Activated T-cell treated with anti-CD3 and anti-CD28 coated beads, Interleukin-2, amount 50 U/mL, for 4 hours (primary cell): ENCODE results near the gene DOCK2. TPM values are rescaled to one million over a fixed set of nuclear protein-coding genes. Genes with fewer than 3 reads are reported as not detected.
"Not testable (repeated sequence)": the region's sequence is repeated elsewhere in the genome, so short reads cannot be mapped to it uniquely, and the experiment has no call there.

Experiments used
- ATAC-seq, 2 donors: fragments of 200-7000 bp; cut with Tn5 transposase; one replicate each; pipeline ENCODE4 v1.10.0; 2021
- DNase-seq: peaks from one replicate; pipeline ENCODE4 v3.0.0-alpha.2; 2020
- H3K27me3 Mint-ChIP-seq: one replicate; pipeline ENCODE4 v1.8.0; 2021; ENCODE audit warnings: low read depth, mixed read lengths
- H3K36me3 Mint-ChIP-seq: one replicate; pipeline ENCODE4 v1.8.0; 2022; ENCODE audit warnings: mixed read lengths; ENCODE audit not compliant: insufficient read depth
- H3K4me1 Mint-ChIP-seq: one replicate; pipeline ENCODE4 v1.8.0; 2021; ENCODE audit warnings: low read depth, mixed read lengths
- H3K4me3 Mint-ChIP-seq: one replicate; pipeline ENCODE4 v1.8.0; 2021; ENCODE audit warnings: mild to moderate bottlenecking, moderate library complexity, mixed read lengths
- H3K9me3 Mint-ChIP-seq: one replicate; pipeline ENCODE4 v1.8.0; 2021; ENCODE audit warnings: mixed read lengths
- total RNA-seq, 3 donors: library from RNA; stranded (reverse); gene quantifications; one replicate each; pipeline ENCODE4 v1.2.1, GENCODE V29; 2021

Gene DOCK2
- total RNA-seq, 3 donors from 2014 or later = 128 to 134 (median 132) TPM

- Mint-ChIP-seq H3K27me3 (no peaks in the 10 kb centered on the region), H3K4me1 (no peaks in the 10 kb centered on the region), H3K4me3 (no peak overlapping the region), H3K36me3 (peaks cover 44% of the 10 kb centered on the region), H3K9me3 (no peaks in the 10 kb centered on the region)
- DNase-seq = no peak
- no peak for ATAC-seq
Measured at GRCh38 chr5:169756071-169756765, 119.1 kb downstream of the DOCK2 start.

- Mint-ChIP-seq H3K9me3 (no peaks in the 10 kb centered on the region), H3K27me3 (no peaks in the 10 kb centered on the region), H3K4me3 (no peak overlapping the region), H3K4me1 (no peaks in the 10 kb centered on the region), H3K36me3 (peaks cover 42% of the 10 kb centered on the region)
- no peak for DNase-seq
- no peak for ATAC-seq
Measured at GRCh38 chr5:169757016-169757415, 119.9 kb downstream of the DOCK2 start.

DNA sequence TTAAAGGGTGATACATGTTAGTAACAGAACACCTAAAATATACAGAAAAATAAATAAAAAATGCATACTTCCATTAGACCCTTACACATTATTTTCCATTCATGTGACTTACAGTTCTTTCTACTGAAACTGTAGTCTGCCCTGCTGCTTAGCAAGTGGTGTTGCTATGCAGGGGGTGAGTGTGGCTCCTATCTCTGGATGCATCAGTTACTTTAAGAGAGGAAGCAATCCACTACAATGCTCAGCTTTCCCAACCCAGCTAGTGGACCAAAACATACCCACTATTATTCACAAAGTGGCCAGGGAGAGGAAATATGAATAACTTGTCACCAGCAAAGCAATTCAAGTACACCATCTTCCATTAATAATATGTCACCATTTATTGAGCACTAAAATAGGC lies 121.8 kb downstream of the DOCK2 start:
- H3K27me3 Mint-ChIP-seq = no peaks in the 10 kb centered on the region
- no peak for DNase-seq
- H3K4me3 Mint-ChIP-seq = no peak overlapping the region
- no peaks in the 10 kb centered on the region for H3K4me1 Mint-ChIP-seq
- H3K9me3 Mint-ChIP-seq = no peaks in the 10 kb centered on the region
- H3K36me3 Mint-ChIP-seq = peaks cover 47% of the 10 kb centered on the region
- ATAC-seq = no peak

DNA sequence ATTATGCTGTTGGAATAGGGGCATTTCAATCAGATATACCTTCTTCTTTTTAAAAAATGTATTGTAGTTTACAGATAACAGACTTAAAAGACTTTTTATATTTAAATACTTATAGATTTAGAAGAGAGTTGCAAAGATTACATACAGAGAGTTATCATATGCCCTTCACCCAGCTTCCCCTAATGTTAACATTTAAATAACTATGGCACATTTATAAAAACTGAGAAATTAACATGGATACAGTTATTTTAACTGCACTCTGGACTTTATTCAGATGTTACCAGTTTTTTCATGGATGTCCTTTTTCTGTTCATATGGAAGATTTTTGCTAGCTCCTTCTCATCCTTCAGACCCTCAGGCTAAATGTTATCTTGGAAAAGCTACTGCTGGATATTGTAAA lies 123.2 kb downstream of the DOCK2 start:
- no peak for ATAC-seq
- no peak for DNase-seq
- H3K4me3 Mint-ChIP-seq = no peak overlapping the region
- peaks cover 58% of the 10 kb centered on the region for H3K36me3 Mint-ChIP-seq
- H3K27me3 Mint-ChIP-seq = no peaks in the 10 kb centered on the region
- no peaks in the 10 kb centered on the region for H3K9me3 Mint-ChIP-seq
- H3K4me1 Mint-ChIP-seq = no peaks in the 10 kb centered on the region

DNA sequence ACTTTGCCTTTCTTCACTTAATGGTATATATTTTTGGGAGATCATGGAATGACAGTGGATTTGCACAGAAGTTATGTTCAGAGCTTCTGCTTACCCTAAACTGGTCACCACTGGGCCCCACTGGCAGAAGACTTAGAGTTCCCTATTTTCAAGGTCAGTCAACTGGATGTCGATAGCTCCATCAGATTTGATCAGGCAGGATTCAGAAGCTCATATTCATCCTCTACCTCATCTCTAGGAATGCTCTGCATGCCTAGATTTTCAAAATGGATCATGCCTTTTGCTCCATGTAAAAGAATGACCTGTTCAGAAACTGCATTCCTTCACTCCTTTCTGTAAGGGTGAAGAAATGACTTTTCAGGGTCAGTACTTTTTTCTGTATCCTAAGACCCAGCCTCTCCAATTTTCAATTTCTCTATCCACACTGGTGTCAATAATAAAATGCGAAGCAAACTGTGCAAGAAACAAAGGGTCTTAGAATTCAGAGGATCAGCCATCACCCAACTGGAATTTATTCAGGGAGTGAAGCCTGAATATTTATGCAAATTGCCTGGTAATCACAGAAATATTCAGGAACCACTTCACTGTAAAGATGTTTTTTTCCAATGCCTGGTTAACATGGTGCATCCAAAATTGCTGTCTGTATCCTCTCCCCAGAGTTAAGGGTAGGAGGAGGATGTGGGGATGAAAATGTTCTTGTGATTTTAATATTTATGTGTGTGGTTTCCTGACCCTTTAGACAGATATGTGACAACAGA lies 125.4 kb downstream of the DOCK2 start:
- ATAC-seq (no peak), DNase-seq (no peak)
- Mint-ChIP-seq H3K9me3 (peaks cover 4% of the 10 kb centered on the region), H3K36me3 (peaks cover 69% of the 10 kb centered on the region), H3K27me3 (no peaks in the 10 kb centered on the region), H3K4me1 (peaks cover 3% of the 10 kb centered on the region), H3K4me3 (no peak overlapping the region)

GRCh38 chr5:169763376-169764017 lies 126.4 kb downstream of the DOCK2 start:
- H3K27me3 Mint-ChIP-seq = no peaks in the 10 kb centered on the region
- DNase-seq (no peak), ATAC-seq (no peak)
- H3K9me3 Mint-ChIP-seq = peaks cover 4% of the 10 kb centered on the region
- peaks cover 63% of the 10 kb centered on the region for H3K36me3 Mint-ChIP-seq
- H3K4me3 Mint-ChIP-seq = no peak overlapping the region
- peaks cover 3% of the 10 kb centered on the region for H3K4me1 Mint-ChIP-seq

DNA sequence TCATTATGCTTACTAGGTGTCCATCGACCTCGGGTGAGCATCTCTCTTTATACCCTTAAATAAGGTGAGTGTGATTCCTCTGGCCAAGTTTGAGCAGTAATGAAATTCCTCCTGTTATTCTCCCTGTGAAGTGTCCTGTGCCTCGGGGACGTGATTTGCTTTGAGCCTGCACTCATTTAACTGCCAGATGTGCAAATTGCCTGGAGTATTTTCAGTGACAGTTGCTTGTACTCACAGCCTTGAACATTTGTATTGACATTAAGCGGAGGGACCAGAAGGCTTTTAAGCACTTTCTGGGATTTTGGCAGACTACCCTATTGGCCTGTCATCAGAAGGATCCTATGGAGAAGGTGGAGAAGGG lies 126.9 kb downstream of the DOCK2 start:
- no peaks in the 10 kb centered on the region for H3K27me3 Mint-ChIP-seq
- peaks cover 4% of the 10 kb centered on the region for H3K9me3 Mint-ChIP-seq
- H3K36me3 Mint-ChIP-seq = peaks cover 65% of the 10 kb centered on the region
- ATAC-seq (no peak), DNase-seq (no peak)
- no peak overlapping the region for H3K4me3 Mint-ChIP-seq
- peaks cover 3% of the 10 kb centered on the region for H3K4me1 Mint-ChIP-seq

GRCh38 chr5:169765176-169765996 lies 128.3 kb downstream of the DOCK2 start:
- H3K4me3 Mint-ChIP-seq = no peak overlapping the region
- H3K36me3 Mint-ChIP-seq = peaks cover 59% of the 10 kb centered on the region
- H3K9me3 Mint-ChIP-seq = peaks cover 4% of the 10 kb centered on the region
- ATAC-seq (no peak), DNase-seq (no peak)
- peaks cover 3% of the 10 kb centered on the region for H3K4me1 Mint-ChIP-seq
- H3K27me3 Mint-ChIP-seq = no peaks in the 10 kb centered on the region

- not testable (repeated sequence) for H3K9me3 Mint-ChIP-seq, H3K27me3 Mint-ChIP-seq, ATAC-seq, H3K4me1 Mint-ChIP-seq, H3K4me3 Mint-ChIP-seq, DNase-seq
- peaks cover 49% of the 10 kb centered on the region for H3K36me3 Mint-ChIP-seq
Measured at GRCh38 chr5:169766943-169767342, 129.9 kb downstream of the DOCK2 start.

- H3K27me3 Mint-ChIP-seq = no peaks in the 10 kb centered on the region
- H3K4me1 Mint-ChIP-seq = peaks cover 3% of the 10 kb centered on the region
- H3K9me3 Mint-ChIP-seq = peaks cover 4% of the 10 kb centered on the region
- DNase-seq (no peak), ATAC-seq (no peak)
- no peak overlapping the region for H3K4me3 Mint-ChIP-seq
- H3K36me3 Mint-ChIP-seq = peaks cover 48% of the 10 kb centered on the region
Measured at GRCh38 chr5:169767938-169768337, 130.9 kb downstream of the DOCK2 start.

DNA sequence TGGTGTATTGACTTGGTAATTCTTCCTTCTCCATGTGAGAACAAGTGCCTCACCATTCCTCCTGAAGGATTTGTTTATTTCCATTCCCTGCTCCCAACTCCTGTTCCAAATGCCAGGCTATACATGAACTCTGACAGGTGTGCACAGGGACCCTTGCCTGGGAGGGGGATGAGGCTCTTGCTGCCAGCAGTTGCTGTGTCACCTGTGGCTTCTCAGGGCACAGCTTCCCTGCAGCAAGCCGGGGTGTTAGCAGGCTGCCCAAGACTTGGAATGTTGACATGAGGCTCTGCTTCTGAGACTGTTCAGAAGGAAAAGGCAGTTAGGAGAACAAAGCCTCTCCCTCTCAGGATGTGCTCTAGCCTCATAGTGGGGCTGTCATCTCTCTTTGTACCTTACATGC lies 131.3 kb downstream of the DOCK2 start:
- Mint-ChIP-seq H3K9me3 (peaks cover 4% of the 10 kb centered on the region), H3K27me3 (no peaks in the 10 kb centered on the region), H3K36me3 (peaks cover 44% of the 10 kb centered on the region), H3K4me1 (peaks cover 3% of the 10 kb centered on the region), H3K4me3 (no peak overlapping the region)
- no peak for DNase-seq
- ATAC-seq = no peak

DNA sequence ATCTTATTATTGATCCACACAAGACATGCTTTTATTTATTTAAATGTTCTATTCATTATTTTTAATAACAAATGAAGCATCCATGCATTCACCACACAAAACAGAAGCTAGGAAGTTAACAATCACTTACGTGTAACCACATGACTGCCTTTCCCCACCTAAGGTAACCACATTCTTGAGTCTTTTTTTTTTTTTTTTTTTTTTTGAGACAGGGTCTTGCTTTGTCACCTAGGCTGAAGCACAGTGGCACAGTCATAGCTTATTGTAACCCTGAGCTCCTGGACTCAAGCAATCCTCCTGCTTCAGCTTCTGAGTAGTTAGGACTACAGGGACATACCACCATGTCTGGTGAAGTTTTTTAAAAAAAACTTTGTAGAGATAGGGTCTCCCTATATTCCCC lies 133.0 kb downstream of the DOCK2 start:
- peaks cover 3% of the 10 kb centered on the region for H3K4me1 Mint-ChIP-seq
- peaks cover 4% of the 10 kb centered on the region for H3K9me3 Mint-ChIP-seq
- no peak for DNase-seq
- H3K27me3 Mint-ChIP-seq = no peaks in the 10 kb centered on the region
- no peak overlapping the region for H3K4me3 Mint-ChIP-seq
- no peak for ATAC-seq
- peaks cover 41% of the 10 kb centered on the region for H3K36me3 Mint-ChIP-seq

DNA sequence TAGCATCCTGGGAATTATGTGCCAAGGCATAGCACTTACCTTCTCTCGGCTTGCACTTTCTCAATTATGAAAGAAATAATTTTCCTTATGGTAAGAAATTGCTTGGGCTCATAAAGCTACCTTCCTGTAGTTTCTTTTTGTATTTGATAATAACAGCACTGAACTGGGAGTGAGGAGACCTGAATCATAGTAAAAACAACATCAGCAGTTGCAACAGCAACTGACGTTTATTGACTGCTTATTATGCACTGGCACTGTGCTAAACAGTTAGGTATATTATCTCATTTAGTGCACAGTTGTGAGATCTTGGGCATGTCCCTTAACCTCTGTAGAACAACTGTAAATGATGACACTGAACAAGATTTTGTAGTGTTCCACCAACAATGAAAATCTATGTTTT lies 135.2 kb downstream of the DOCK2 start:
- H3K9me3 Mint-ChIP-seq = no peaks in the 10 kb centered on the region
- peaks cover 1% of the 10 kb centered on the region for H3K4me1 Mint-ChIP-seq
- ATAC-seq (no peak), DNase-seq (no peak)
- H3K36me3 Mint-ChIP-seq = peaks cover 35% of the 10 kb centered on the region
- H3K27me3 Mint-ChIP-seq = no peaks in the 10 kb centered on the region
- H3K4me3 Mint-ChIP-seq = no peak overlapping the region

DNA sequence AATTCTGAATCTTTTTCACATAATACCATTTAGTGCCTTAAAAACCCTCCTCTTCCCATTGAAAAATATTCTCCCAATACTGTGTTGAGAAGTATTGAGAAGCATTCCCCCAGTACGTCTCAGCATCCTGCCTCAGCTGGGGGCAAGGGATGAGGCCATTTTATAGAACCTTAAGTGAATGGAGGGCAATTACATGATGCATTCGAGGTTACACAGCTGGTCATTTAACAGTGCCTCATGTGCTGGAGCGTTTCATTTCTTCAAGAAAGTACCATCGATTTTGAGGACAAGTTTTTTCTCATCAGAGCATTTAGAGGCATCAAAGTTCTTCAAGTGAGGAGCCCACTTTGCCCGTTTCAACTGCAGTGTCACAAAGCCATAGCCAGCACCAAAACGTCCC lies 135.6 kb downstream of the DOCK2 start:
- ATAC-seq = no peak
- Mint-ChIP-seq H3K4me3 (no peak overlapping the region), H3K27me3 (no peaks in the 10 kb centered on the region), H3K9me3 (no peaks in the 10 kb centered on the region), H3K4me1 (no peaks in the 10 kb centered on the region), H3K36me3 (peaks cover 35% of the 10 kb centered on the region)
- no peak for DNase-seq
